ENCODE data around the gene USP40. TPM values are rescaled to one million over a fixed set of nuclear protein-coding genes. Genes with fewer than 3 reads are reported as not detected.

USP40 gene
- polyA plus RNA-seq, 3 donors, result 4.0 to 13.5 (median 5.1) TPM

- Mint-ChIP-seq H3K4me1 (no peaks in the 10 kb centered on the region), H3K27ac (peak overlapping the region in 1 of 7 donors; percentile 53), H3K36me3 (peaks cover 92 to 99% of the 10 kb centered on the region in 2 donors), H3K9me3 (peaks cover 0 to 1% (median 0%) of the 10 kb centered on the region in 7 donors), H3K4me3 (no peak overlapping the region), H3K27me3 (ENCODE audit: low read depth in 3 of 3) (peaks cover 0 to 2% (median 0%) of the 10 kb centered on the region in 3 donors)
- TF ChIP-seq, protein P1, sequence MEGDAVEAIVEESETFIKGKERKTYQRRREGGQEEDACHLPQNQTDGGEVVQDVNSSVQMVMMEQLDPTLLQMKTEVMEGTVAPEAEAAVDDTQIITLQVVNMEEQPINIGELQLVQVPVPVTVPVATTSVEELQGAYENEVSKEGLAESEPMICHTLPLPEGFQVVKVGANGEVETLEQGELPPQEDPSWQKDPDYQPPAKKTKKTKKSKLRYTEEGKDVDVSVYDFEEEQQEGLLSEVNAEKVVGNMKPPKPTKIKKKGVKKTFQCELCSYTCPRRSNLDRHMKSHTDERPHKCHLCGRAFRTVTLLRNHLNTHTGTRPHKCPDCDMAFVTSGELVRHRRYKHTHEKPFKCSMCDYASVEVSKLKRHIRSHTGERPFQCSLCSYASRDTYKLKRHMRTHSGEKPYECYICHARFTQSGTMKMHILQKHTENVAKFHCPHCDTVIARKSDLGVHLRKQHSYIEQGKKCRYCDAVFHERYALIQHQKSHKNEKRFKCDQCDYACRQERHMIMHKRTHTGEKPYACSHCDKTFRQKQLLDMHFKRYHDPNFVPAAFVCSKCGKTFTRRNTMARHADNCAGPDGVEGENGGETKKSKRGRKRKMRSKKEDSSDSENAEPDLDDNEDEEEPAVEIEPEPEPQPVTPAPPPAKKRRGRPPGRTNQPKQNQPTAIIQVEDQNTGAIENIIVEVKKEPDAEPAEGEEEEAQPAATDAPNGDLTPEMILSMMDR (IDR thresholded peaks at IDR 0.05), result no peak
- Histone ChIP-seq H3K9me3 (replicated peaks in 1 of 2; ENCODE audit: control insufficient read depth in 1 of 2, insufficient read depth in 1 of 2, low read length in 2 of 2) (no peaks in the 10 kb centered on the region), H3K27me3 (ENCODE audit: control insufficient read depth in 2 of 2, insufficient read depth in 2 of 2, low read length in 2 of 2) (no peaks in the 10 kb centered on the region), H3K27ac (ENCODE audit: low read depth in 1 of 2, low read length in 2 of 2) (peak overlapping the region in 1 of 2 donors; percentile 7), H3K4me2 (replicated peaks; ENCODE audit: extremely low read depth, low read length, poor library complexity, severe bottlenecking) (no peak overlapping the region), H3K36me3 (replicated peaks in 1 of 2; ENCODE audit: control insufficient read depth in 1 of 2, insufficient read depth in 2 of 2, low read length in 2 of 2) (peaks cover 95 to 100% of the 10 kb centered on the region in 2 donors), H3K4me3 (replicated peaks in 1 of 3; ENCODE audit: low read depth in 2 of 3, low read length in 3 of 3) (no peak overlapping the region), H3K9ac (ENCODE audit: insufficient read depth, low read length, poor library complexity, severe bottlenecking) (no peak overlapping the region), H3K79me2 (ENCODE audit: insufficient read depth, low read length) (no peaks in the 10 kb centered on the region), H3K4me1 (ENCODE audit: control insufficient read depth in 1 of 2, insufficient read depth in 2 of 2, low read length in 2 of 2) (no peaks in the 10 kb centered on the region), H4K20me1 (ENCODE audit: insufficient read depth, low read length) (peaks cover 52% of the 10 kb centered on the region), H2AFZ (ENCODE audit: insufficient read depth, low read depth, low read length, poor library complexity, severe bottlenecking) (no peak overlapping the region)
- 96% methylated on average over 10 of the region's 15 CpGs for WGBS (ENCODE audit: insufficient coverage)
- intact Hi-C loops (cut with micrococcal nuclease), result no loop called here
- DNase-seq, result no peak
Observed at GRCh38 chr2:233447506-233448219, 118.9 kb downstream of the USP40 start.

DNA sequence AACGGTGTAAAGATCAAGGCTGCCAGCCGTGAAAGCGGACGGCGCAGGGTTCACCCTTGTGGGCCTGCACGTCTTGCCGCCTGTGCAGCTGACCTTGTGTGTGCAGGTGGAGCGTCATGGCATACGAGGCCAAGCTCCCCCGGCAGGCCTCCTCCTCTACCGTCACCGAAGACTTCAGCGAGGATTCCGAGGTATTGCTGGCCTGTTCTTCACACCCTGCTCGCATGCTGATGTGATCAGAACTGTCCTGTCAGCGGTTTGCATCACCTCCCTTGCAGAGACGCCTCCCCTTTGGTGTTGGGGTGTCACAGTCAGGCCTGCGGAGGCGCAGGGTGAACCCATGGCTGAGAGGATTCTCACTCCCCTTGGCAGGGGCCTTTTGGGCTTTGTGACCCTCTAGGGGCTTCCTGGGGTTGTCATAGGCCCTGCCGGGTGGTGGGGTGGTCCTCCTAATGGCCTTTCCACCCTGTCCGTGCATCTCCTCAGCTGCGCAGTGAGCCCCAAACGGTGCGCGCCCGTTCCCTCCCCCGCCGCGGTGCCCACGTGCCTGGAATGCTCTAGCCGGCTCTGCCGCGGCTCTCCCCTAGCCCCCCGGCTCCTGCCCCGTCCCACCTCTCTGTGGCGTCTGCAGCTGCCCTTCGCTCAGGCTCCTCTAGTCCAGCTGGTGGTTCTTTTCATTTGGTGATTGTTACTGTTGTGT, 119.8 kb downstream of the USP40 start:
- Mint-ChIP-seq H3K9me3 (no peaks in the 10 kb centered on the region), H3K36me3 (peaks cover 89 to 98% of the 10 kb centered on the region in 2 donors), H3K27ac (peak overlapping the region in 2 of 7 donors; percentile 57 to 75), H3K27me3 (ENCODE audit: low read depth in 3 of 3) (peaks cover 0 to 2% (median 0%) of the 10 kb centered on the region in 3 donors), H3K4me3 (no peak overlapping the region), H3K4me1 (no peaks in the 10 kb centered on the region)
- Histone ChIP-seq H3K4me3 (replicated peaks in 1 of 3; ENCODE audit: low read depth in 2 of 3, low read length in 3 of 3) (no peak overlapping the region), H3K27me3 (ENCODE audit: control insufficient read depth in 2 of 2, insufficient read depth in 2 of 2, low read length in 2 of 2) (no peaks in the 10 kb centered on the region), H3K36me3 (replicated peaks in 1 of 2; ENCODE audit: control insufficient read depth in 1 of 2, insufficient read depth in 2 of 2, low read length in 2 of 2) (peaks cover 94 to 100% of the 10 kb centered on the region in 2 donors), H3K27ac (ENCODE audit: low read depth in 1 of 2, low read length in 2 of 2) (no peak overlapping the region), H3K9ac (ENCODE audit: insufficient read depth, low read length, poor library complexity, severe bottlenecking) (no peak overlapping the region), H3K9me3 (replicated peaks in 1 of 2; ENCODE audit: control insufficient read depth in 1 of 2, insufficient read depth in 1 of 2, low read length in 2 of 2) (no peaks in the 10 kb centered on the region), H3K4me1 (ENCODE audit: control insufficient read depth in 1 of 2, insufficient read depth in 2 of 2, low read length in 2 of 2) (no peaks in the 10 kb centered on the region), H4K20me1 (ENCODE audit: insufficient read depth, low read length) (peaks cover 59% of the 10 kb centered on the region), H3K4me2 (replicated peaks; ENCODE audit: extremely low read depth, low read length, poor library complexity, severe bottlenecking) (no peak overlapping the region), H2AFZ (ENCODE audit: insufficient read depth, low read depth, low read length, poor library complexity, severe bottlenecking) (no peak overlapping the region), H3K79me2 (ENCODE audit: insufficient read depth, low read length) (no peaks in the 10 kb centered on the region)
- WGBS (ENCODE audit: insufficient coverage), result 96% methylated on average over 31 of the region's 37 CpGs
- TF ChIP-seq, protein P1 (IDR thresholded peaks at IDR 0.05), result no peak
- intact Hi-C loops (cut with micrococcal nuclease), result no loop called here
- no peak for DNase-seq
